Immature natural killer cell (primary cell): ENCODE results near the gene WDR53. TPM values are rescaled to one million over a fixed set of nuclear protein-coding genes. Genes with fewer than 3 reads are reported as not detected.
"Not testable (repeated sequence)": the region's sequence is repeated elsewhere in the genome, so short reads cannot be mapped to it uniquely, and the experiment has no call there.

Source experiments
- DNase-seq, 3 donors: peaks; one replicate each; pipeline ENCODE4 v3.0.0; 2022; ENCODE audit warnings: mixed read lengths in 1 of 3
- H3K27ac Mint-ChIP-seq, 6 donors: one replicate each; pipeline ENCODE4 v1.8.0; 2020; ENCODE audit warnings: mixed read lengths in 6 of 6, mild to moderate bottlenecking in 5 of 6, inconsistent platforms in 4 of 6, moderate library complexity in 3 of 6
- H3K27me3 Mint-ChIP-seq, 3 donors: one replicate each; pipeline ENCODE4 v1.8.0; 2020 to 2021; ENCODE audit warnings: low read depth in 3 of 3, mild to moderate bottlenecking in 3 of 3, mixed read lengths in 3 of 3, moderate library complexity in 3 of 3, inconsistent platforms in 1 of 3
- H3K36me3 Mint-ChIP-seq, 3 donors: one replicate each; pipeline ENCODE4 v1.8.0; 2020; ENCODE audit warnings: mixed read lengths in 3 of 3, inconsistent platforms in 2 of 3, mild to moderate bottlenecking in 2 of 3
- H3K4me1 Mint-ChIP-seq, 2 donors: one replicate each; pipeline ENCODE4 v1.8.0; 2020; ENCODE audit warnings: inconsistent platforms in 2 of 2, mild to moderate bottlenecking in 2 of 2, mixed read lengths in 2 of 2, moderate library complexity in 1 of 2
- H3K4me3 Mint-ChIP-seq, 5 donors: one replicate each; pipeline ENCODE4 v1.8.0; 2020; ENCODE audit warnings: mild to moderate bottlenecking in 5 of 5, mixed read lengths in 5 of 5, inconsistent platforms in 3 of 5, moderate library complexity in 3 of 5
- H3K9me3 Mint-ChIP-seq, 6 donors: one replicate each; pipeline ENCODE4 v1.8.0; 2020; ENCODE audit warnings: mild to moderate bottlenecking in 6 of 6, mixed read lengths in 6 of 6, inconsistent platforms in 4 of 6, moderate library complexity in 3 of 6
- polyA plus RNA-seq, 3 donors: library from polyadenylated mRNA; unstranded; fragments of 300-500 nt; fragmentation: Illumina TruSeq; gene quantifications; one replicate each; pipeline ENCODE4 v1.2.3, GENCODE V29; 2021

The WDR53 gene
- polyA plus RNA-seq, 3 donors from 2014 or later: 11.2 to 28.6 (median 14.8) TPM

- not testable (repeated sequence) for H3K27ac Mint-ChIP-seq, DNase-seq, H3K4me1 Mint-ChIP-seq, H3K27me3 Mint-ChIP-seq, H3K36me3 Mint-ChIP-seq, H3K4me3 Mint-ChIP-seq, H3K9me3 Mint-ChIP-seq
Measured at GRCh38 chr3:196550172-196550571, 18.2 kb downstream of the WDR53 start.

- H3K4me3 Mint-ChIP-seq, H3K4me1 Mint-ChIP-seq, DNase-seq, H3K36me3 Mint-ChIP-seq, H3K9me3 Mint-ChIP-seq, H3K27ac Mint-ChIP-seq: not testable (repeated sequence)
- peaks cover 0 to 10% (median 2%) of the 10 kb centered on the region in 3 donors for H3K27me3 Mint-ChIP-seq
Measured at GRCh38 chr3:196549312-196549711, 19.0 kb downstream of the WDR53 start.

GRCh38 chr3:196547067-196547466 is 21.3 kb downstream of the WDR53 start:
- H3K27me3 Mint-ChIP-seq: peaks cover 0 to 9% (median 2%) of the 10 kb centered on the region in 3 donors
- H3K9me3 Mint-ChIP-seq: peaks cover 0 to 6% (median 0%) of the 10 kb centered on the region in 6 donors
- H3K27ac Mint-ChIP-seq: no peak overlapping the region
- H3K4me1 Mint-ChIP-seq: no peaks in the 10 kb centered on the region
- DNase-seq: no peak
- H3K4me3 Mint-ChIP-seq: no peak overlapping the region
- H3K36me3 Mint-ChIP-seq: peaks cover 0 to 3% (median 0%) of the 10 kb centered on the region in 3 donors

GRCh38 chr3:196546537-196546936 is 21.8 kb downstream of the WDR53 start:
- no peak overlapping the region for H3K4me3 Mint-ChIP-seq
- H3K4me1 Mint-ChIP-seq: no peaks in the 10 kb centered on the region
- H3K36me3 Mint-ChIP-seq: peaks cover 0 to 3% (median 0%) of the 10 kb centered on the region in 3 donors
- no peak overlapping the region for H3K27ac Mint-ChIP-seq
- peaks cover 0 to 9% (median 2%) of the 10 kb centered on the region in 3 donors for H3K27me3 Mint-ChIP-seq
- peaks cover 0 to 6% (median 0%) of the 10 kb centered on the region in 6 donors for H3K9me3 Mint-ChIP-seq
- no peak for DNase-seq

GRCh38 chr3:196544491-196544992 is 23.8 kb downstream of the WDR53 start:
- Mint-ChIP-seq H3K4me3 (no peak overlapping the region), H3K27ac (no peak overlapping the region), H3K36me3 (peaks cover 0 to 3% (median 0%) of the 10 kb centered on the region in 3 donors), H3K27me3 (peaks cover 0 to 9% (median 2%) of the 10 kb centered on the region in 3 donors), H3K9me3 (peaks cover 0 to 4% (median 0%) of the 10 kb centered on the region in 6 donors), H3K4me1 (no peaks in the 10 kb centered on the region)
- no peak for DNase-seq

GRCh38 chr3:196541684-196542445 is 26.5 kb downstream of the WDR53 start:
- Mint-ChIP-seq H3K27me3 (peaks cover 0 to 4% (median 3%) of the 10 kb centered on the region in 3 donors), H3K4me3 (no peak overlapping the region), H3K36me3 (no peaks in the 10 kb centered on the region), H3K27ac (no peak overlapping the region), H3K4me1 (no peaks in the 10 kb centered on the region), H3K9me3 (no peaks in the 10 kb centered on the region)
- no peak for DNase-seq

- Mint-ChIP-seq H3K27ac (no peak overlapping the region), H3K9me3 (no peaks in the 10 kb centered on the region)
Measured at GRCh38 chr3:196537319-196537984, 30.9 kb downstream of the WDR53 start.

GRCh38 chr3:196533260-196533681 is 35.1 kb downstream of the WDR53 start:
- peaks cover 0 to 2% of the 10 kb centered on the region in 2 donors for H3K4me1 Mint-ChIP-seq
- no peak for DNase-seq
- peaks cover 2 to 10% (median 2%) of the 10 kb centered on the region in 3 donors for H3K27me3 Mint-ChIP-seq
- H3K9me3 Mint-ChIP-seq: no peaks in the 10 kb centered on the region
- H3K4me3 Mint-ChIP-seq: no peak overlapping the region
- no peak overlapping the region for H3K27ac Mint-ChIP-seq
- no peaks in the 10 kb centered on the region for H3K36me3 Mint-ChIP-seq

More at GRCh38 chr3:196537319-196537984, 30.9 kb downstream of the WDR53 start:
- no peak overlapping the region for H3K4me3 Mint-ChIP-seq
- H3K4me1 Mint-ChIP-seq: no peaks in the 10 kb centered on the region
- DNase-seq: peak; percentile 20 to 51 (median 28)
- H3K36me3 Mint-ChIP-seq: no peaks in the 10 kb centered on the region
- H3K27me3 Mint-ChIP-seq: peaks cover 0 to 9% (median 2%) of the 10 kb centered on the region in 3 donors

- H3K9me3 Mint-ChIP-seq: no peaks in the 10 kb centered on the region
- H3K27me3 Mint-ChIP-seq: peaks cover 2 to 13% (median 2%) of the 10 kb centered on the region in 3 donors
- no peak for DNase-seq
- H3K36me3 Mint-ChIP-seq: no peaks in the 10 kb centered on the region
- H3K4me3 Mint-ChIP-seq: peak overlapping the region in 1 of 5 donors; percentile 18
- no peak overlapping the region for H3K27ac Mint-ChIP-seq
- H3K4me1 Mint-ChIP-seq: peaks cover 0 to 2% of the 10 kb centered on the region in 2 donors
Measured at GRCh38 chr3:196531418-196531817, 36.9 kb downstream of the WDR53 start.

- H3K4me3 Mint-ChIP-seq: peak overlapping the region; percentile 48 to 68 (median 59)
- H3K9me3 Mint-ChIP-seq: no peaks in the 10 kb centered on the region
- no peaks in the 10 kb centered on the region for H3K36me3 Mint-ChIP-seq
- no peak overlapping the region for H3K27ac Mint-ChIP-seq
- peaks cover 0 to 2% of the 10 kb centered on the region in 2 donors for H3K4me1 Mint-ChIP-seq
- peak; percentile 56 to 74 (median 67) for DNase-seq
- H3K27me3 Mint-ChIP-seq: peaks cover 0 to 13% (median 5%) of the 10 kb centered on the region in 3 donors
Measured at GRCh38 chr3:196528639-196529233, 39.6 kb downstream of the WDR53 start.

GRCh38 chr3:196525141-196525540 is 43.2 kb downstream of the WDR53 start:
- Mint-ChIP-seq H3K27me3 (peaks cover 0 to 9% (median 4%) of the 10 kb centered on the region in 3 donors), H3K27ac (no peak overlapping the region), H3K4me3 (no peak overlapping the region), H3K4me1 (peaks cover 0 to 2% of the 10 kb centered on the region in 2 donors), H3K36me3 (peaks cover 2 to 10% (median 10%) of the 10 kb centered on the region in 3 donors), H3K9me3 (peaks cover 10 to 18% (median 12%) of the 10 kb centered on the region in 6 donors)
- no peak for DNase-seq

GRCh38 chr3:196524527-196524926 is 43.8 kb downstream of the WDR53 start:
- Mint-ChIP-seq H3K36me3 (peaks cover 7 to 11% (median 10%) of the 10 kb centered on the region in 3 donors), H3K9me3 (peaks cover 16 to 25% (median 18%) of the 10 kb centered on the region in 6 donors), H3K27ac (no peak overlapping the region), H3K4me3 (no peak overlapping the region), H3K4me1 (peaks cover 0 to 2% of the 10 kb centered on the region in 2 donors), H3K27me3 (peaks cover 0 to 9% (median 4%) of the 10 kb centered on the region in 3 donors)
- no peak for DNase-seq

- DNase-seq: no peak
- H3K4me1 Mint-ChIP-seq: no peaks in the 10 kb centered on the region
- peaks cover 23 to 32% (median 24%) of the 10 kb centered on the region in 6 donors for H3K9me3 Mint-ChIP-seq
- peaks cover 0 to 9% (median 8%) of the 10 kb centered on the region in 3 donors for H3K27me3 Mint-ChIP-seq
- H3K4me3 Mint-ChIP-seq: no peak overlapping the region
- H3K27ac Mint-ChIP-seq: no peak overlapping the region
- H3K36me3 Mint-ChIP-seq: peaks cover 9 to 11% (median 10%) of the 10 kb centered on the region in 3 donors
Measured at GRCh38 chr3:196523841-196524240, 44.5 kb downstream of the WDR53 start.
